Omental fat pad (tissue), 4 donors: ENCODE measurements around the gene DENND1B. TPM values are rescaled to one million over a fixed set of nuclear protein-coding genes. Genes with fewer than 3 reads are reported as not detected.

Source experiments
- ATAC-seq: fragments of 150-250 bp; one replicate; pipeline ENCODE4 v1.9.1; 2016; ENCODE audit warnings: mild to moderate bottlenecking, moderate library complexity; ENCODE audit not compliant: low FRiP score
- DNase-seq: peaks from one replicate; pipeline ENCODE4 v3.0.0-alpha.2; 2019; ENCODE audit warnings: low spot score
- CTCF ChIP-seq, 3 donors: fragments of 450-650 bp; IDR thresholded peaks; one replicate each; pipeline ENCODE4 v1.5.1; 2016 to 2017; ENCODE audit warnings: antibody characterized with exemption in 3 of 3, mild to moderate bottlenecking in 3 of 3, moderate library complexity in 2 of 3
- total RNA-seq, 4 donors: library from RNA; depleted of rRNA; stranded (reverse); fragments of >200 nt; gene quantifications; one replicate each; pipeline ENCODE4 v1.1.0, GENCODE V29; 2016

The DENND1B gene
- total RNA-seq, 4 donors from 2014 or later = 8.3 to 16.6 (median 11.1) TPM

- no peak for TF ChIP-seq CTCF (IDR thresholded peaks at IDR 0.05)
- DNase-seq = no peak
- ATAC-seq = no peak
These were observed 32.6 kb upstream of the DENND1B start for GRCh38 chr1:197807739-197808453.

- TF ChIP-seq CTCF (IDR thresholded peaks at IDR 0.05) = no peak
- DNase-seq (no peak), ATAC-seq (no peak)
These were observed 31.9 kb upstream of the DENND1B start for GRCh38 chr1:197807216-197807615.

GRCh38 chr1:197806718-197807117, 31.4 kb upstream of the DENND1B start:
- ATAC-seq (no peak), DNase-seq (no peak)
- no peak for TF ChIP-seq CTCF (IDR thresholded peaks at IDR 0.05)

GRCh38 chr1:197801684-197802083, 26.4 kb upstream of the DENND1B start:
- DNase-seq = no peak
- ATAC-seq = no peak
- no peak for TF ChIP-seq CTCF (IDR thresholded peaks at IDR 0.05)

- no peak for TF ChIP-seq CTCF (IDR thresholded peaks at IDR 0.05)
- ATAC-seq = no peak
- DNase-seq = no peak
These were observed 25.8 kb upstream of the DENND1B start for GRCh38 chr1:197801111-197801482.

GRCh38 chr1:197800379-197801110, 25.3 kb upstream of the DENND1B start:
- ATAC-seq (no peak), DNase-seq (no peak)
- no peak for TF ChIP-seq CTCF (IDR thresholded peaks at IDR 0.05)

- TF ChIP-seq CTCF (IDR thresholded peaks at IDR 0.05) = no peak
- ATAC-seq (no peak), DNase-seq (no peak)
These were observed 24.0 kb upstream of the DENND1B start for GRCh38 chr1:197799271-197799670.
